GM12892 (cell line): ENCODE data around the gene KDM3B.

Source experiments
- POLR2A ChIP-seq: IDR thresholded peaks from 2 replicates; pipeline ENCODE4 v1.6.1; 2011; ENCODE audit warnings: low read depth, low read length, control low read depth
- POLR2AphosphoS5 ChIP-seq: IDR thresholded peaks from 2 replicates; pipeline ENCODE4 v1.6.1; 2011; ENCODE audit warnings: low read depth, low read length, control low read depth
- TAF1 ChIP-seq: IDR thresholded peaks from 2 replicates; pipeline ENCODE4 v1.6.1; 2011; ENCODE audit warnings: low read depth, mild to moderate bottlenecking, control low read depth, low read length, borderline replicate concordance

DNA sequence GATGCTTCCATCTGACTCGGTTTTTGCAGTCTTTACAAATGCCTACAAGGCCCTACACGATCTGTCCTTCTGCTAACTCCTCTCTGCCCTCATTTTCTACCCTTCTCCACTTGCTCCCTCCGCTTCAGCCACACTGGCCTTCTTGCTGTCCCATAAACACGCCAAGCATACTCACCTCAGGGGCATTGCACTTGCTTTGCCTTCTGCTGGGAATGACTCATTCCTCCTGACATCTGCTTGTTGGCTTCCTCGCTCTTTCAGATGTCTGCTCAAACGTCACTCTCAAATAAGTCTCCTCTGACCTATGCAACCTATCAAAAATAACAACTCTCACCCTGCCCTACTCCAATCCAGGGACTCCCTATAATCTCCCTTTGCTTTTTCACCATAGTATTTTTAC is 49.1 kb upstream of the KDM3B start:
- TF ChIP-seq POLR2AphosphoS5 (no peak), POLR2A (no peak), TAF1 (no peak)
